SU-DHL-6 (cell line): ENCODE measurements around the gene HOMER3.
A peak's percentile ranks its signal among the peaks of the same experiment; 100 is the strongest.

Experiments
- H2AFZ ChIP-seq: fragments of 200-600 bp; sonication (generic); 2 replicates; pipeline ENCODE4 v1.6.1; 2014; ENCODE audit warnings: low read depth, mild to moderate bottlenecking, moderate library complexity, mixed read lengths, antibody characterized with exemption, low read length; ENCODE audit not compliant: severe bottlenecking
- H3F3A ChIP-seq: fragments of 200-600 bp; shearing (Covaris generic); 2 replicates; pipeline ENCODE4 v1.6.0; 2016; ENCODE audit warnings: antibody characterized with exemption, mild to moderate bottlenecking; ENCODE audit not compliant: insufficient read depth
- H3K27ac ChIP-seq: fragments of 200-600 bp; sonication (generic); 2 replicates; pipeline ENCODE4 v1.5.1; 2016; ENCODE audit warnings: low read depth, mild to moderate bottlenecking, low read length, moderate library complexity, mixed read lengths
- H3K27me3 ChIP-seq: fragments of 200-600 bp; sonication (generic), shearing (Covaris generic); 2 replicates; pipeline ENCODE4 v1.6.0; 2014; ENCODE audit warnings: mild to moderate bottlenecking, low read length
- H3K36me3 ChIP-seq: fragments of 200-600 bp; sonication (generic); 2 replicates; pipeline ENCODE4 v1.6.1; 2014; ENCODE audit warnings: mild to moderate bottlenecking, low read length, mixed read lengths
- H3K4me2 ChIP-seq: fragments of 300-600, 200-600 bp; shearing (Covaris generic), sonication (generic); 2 replicates; pipeline ENCODE4 v1.6.0; 2014; ENCODE audit warnings: low read length, low read depth, mild to moderate bottlenecking; ENCODE audit not compliant: poor library complexity, severe bottlenecking
- H3K4me3 ChIP-seq: fragments of 200-600 bp; sonication (generic); 2 replicates; pipeline ENCODE4 v1.5.1; 2014; ENCODE audit warnings: antibody characterized with exemption, low read length, mild to moderate bottlenecking, mixed read lengths; ENCODE audit not compliant: insufficient read depth, poor library complexity, severe bottlenecking
- H3K79me2 ChIP-seq: fragments of 200-600 bp; sonication (generic); 2 replicates; pipeline ENCODE4 v1.6.1; 2014; ENCODE audit warnings: mild to moderate bottlenecking, low read length, moderate library complexity; ENCODE audit not compliant: insufficient read depth
- H3K9ac ChIP-seq: fragments of 200-600 bp; sonication (generic); 2 replicates; pipeline ENCODE4 v1.7.0; 2014; ENCODE audit warnings: mild to moderate bottlenecking, low read length
- H3K9me2 ChIP-seq: fragments of 200-600 bp; sonication (generic); replicated peaks from 2 replicates; pipeline ENCODE4 v1.6.1; 2014; ENCODE audit warnings: low read length; ENCODE audit not compliant: insufficient read depth
- H3K9me3 ChIP-seq: fragments of 200-600 bp; sonication (generic); 2 replicates; pipeline ENCODE4 v1.6.1; 2014; ENCODE audit warnings: low read length, mixed read lengths; ENCODE audit not compliant: insufficient read depth
- H4K20me1 ChIP-seq: fragments of 200-600 bp; sonication (generic); 2 replicates; pipeline ENCODE4 v1.6.1; 2014; ENCODE audit warnings: low read depth, mild to moderate bottlenecking, antibody characterized with exemption, low read length, moderate library complexity, mixed read lengths
- EZH2phosphoT487 ChIP-seq: fragments of 200-600 bp; sonication (generic), shearing (Covaris generic); conservative IDR thresholded peaks from 2 replicates; pipeline ENCODE4 v1.6.1; 2018; ENCODE audit warnings: mild to moderate bottlenecking, antibody characterized with exemption, low read length, moderate library complexity, mixed read lengths
- TF ChIP-seq, protein P1 (sequence below): fragments of 200-600 bp; sonication (generic); IDR thresholded peaks from one replicate; pipeline ENCODE4 v1.5.1; 2017; ENCODE audit warnings: antibody characterized with exemption, mild to moderate bottlenecking, low read length, moderate library complexity; ENCODE audit not compliant: insufficient read depth, poor library complexity, severe bottlenecking

HOMER3 gene

DNA sequence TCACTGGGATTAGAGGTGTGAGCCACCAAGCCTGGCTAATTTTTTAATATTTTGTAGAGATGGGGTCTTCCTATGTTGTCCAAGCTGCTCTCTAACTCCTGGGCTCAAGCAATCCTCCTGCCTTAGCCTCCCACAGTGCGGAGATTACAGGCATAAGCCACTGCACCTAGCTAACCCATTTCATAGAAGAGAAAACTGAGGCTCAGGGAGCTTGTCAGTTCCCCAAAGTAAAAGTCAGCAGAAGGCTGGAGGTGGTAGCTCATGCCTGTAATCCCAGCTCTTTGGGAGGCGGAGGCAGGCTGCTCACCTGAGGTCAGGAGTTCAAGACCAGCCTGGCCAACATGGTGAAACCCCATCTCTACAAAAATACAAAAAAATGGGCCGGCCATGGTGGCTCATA is 8.8 kb upstream of the HOMER3 start:
- Histone ChIP-seq H2AFZ (peak overlapping the region; percentile 22), H3K27ac (peak overlapping the region; percentile 89)
- TF ChIP-seq, protein P1, sequence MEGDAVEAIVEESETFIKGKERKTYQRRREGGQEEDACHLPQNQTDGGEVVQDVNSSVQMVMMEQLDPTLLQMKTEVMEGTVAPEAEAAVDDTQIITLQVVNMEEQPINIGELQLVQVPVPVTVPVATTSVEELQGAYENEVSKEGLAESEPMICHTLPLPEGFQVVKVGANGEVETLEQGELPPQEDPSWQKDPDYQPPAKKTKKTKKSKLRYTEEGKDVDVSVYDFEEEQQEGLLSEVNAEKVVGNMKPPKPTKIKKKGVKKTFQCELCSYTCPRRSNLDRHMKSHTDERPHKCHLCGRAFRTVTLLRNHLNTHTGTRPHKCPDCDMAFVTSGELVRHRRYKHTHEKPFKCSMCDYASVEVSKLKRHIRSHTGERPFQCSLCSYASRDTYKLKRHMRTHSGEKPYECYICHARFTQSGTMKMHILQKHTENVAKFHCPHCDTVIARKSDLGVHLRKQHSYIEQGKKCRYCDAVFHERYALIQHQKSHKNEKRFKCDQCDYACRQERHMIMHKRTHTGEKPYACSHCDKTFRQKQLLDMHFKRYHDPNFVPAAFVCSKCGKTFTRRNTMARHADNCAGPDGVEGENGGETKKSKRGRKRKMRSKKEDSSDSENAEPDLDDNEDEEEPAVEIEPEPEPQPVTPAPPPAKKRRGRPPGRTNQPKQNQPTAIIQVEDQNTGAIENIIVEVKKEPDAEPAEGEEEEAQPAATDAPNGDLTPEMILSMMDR, result no peak
- no peak for TF ChIP-seq EZH2phosphoT487

DNA sequence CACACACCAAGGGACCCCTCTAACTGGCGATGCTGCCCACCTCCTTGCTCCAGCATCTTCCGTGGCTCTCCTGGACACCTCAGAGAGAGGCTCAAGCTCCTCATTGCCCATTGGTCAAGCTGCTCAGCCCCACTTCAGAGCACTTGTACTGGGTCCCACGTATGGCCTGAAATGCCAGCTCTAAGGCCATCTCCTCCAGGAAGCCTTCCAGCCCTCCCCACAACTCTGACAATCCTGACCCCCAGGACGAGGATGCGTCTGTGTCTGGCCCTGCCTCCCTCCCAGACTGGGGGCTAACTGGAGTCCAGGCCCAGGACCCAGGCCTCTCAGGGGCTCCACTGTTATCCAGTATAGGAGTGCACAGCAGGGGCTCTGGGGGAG is 7.9 kb upstream of the HOMER3 start:
- H3K4me3 ChIP-seq, result no peak overlapping the region
- peak overlapping the region; percentile 47 for H3K9ac ChIP-seq
- TF ChIP-seq EZH2phosphoT487, result no peak
- TF ChIP-seq, protein P1, result no peak
- H3K79me2 ChIP-seq, result no peaks in the 10 kb centered on the region
- peak overlapping the region; percentile 52 for H2AFZ ChIP-seq
- no peaks in the 10 kb centered on the region for H3K9me2 ChIP-seq
- H3K36me3 ChIP-seq, result no peaks in the 10 kb centered on the region
- H4K20me1 ChIP-seq, result no peaks in the 10 kb centered on the region
- no peaks in the 10 kb centered on the region for H3K9me3 ChIP-seq
- H3K4me2 ChIP-seq, result peak overlapping the region; percentile 63
- H3F3A ChIP-seq, result peaks cover 21% of the 10 kb centered on the region
- peak overlapping the region; percentile 89 for H3K27ac ChIP-seq
- H3K27me3 ChIP-seq, result no peaks in the 10 kb centered on the region

More for the DNA sequence above, 8.8 kb upstream of the HOMER3 start:
- Histone ChIP-seq H3K36me3 (no peaks in the 10 kb centered on the region), H3K9me2 (no peaks in the 10 kb centered on the region), H3F3A (peaks cover 18% of the 10 kb centered on the region), H3K79me2 (no peaks in the 10 kb centered on the region), H3K4me2 (peak overlapping the region; percentile 63), H3K4me3 (no peak overlapping the region), H3K9ac (peak overlapping the region; percentile 20), H4K20me1 (no peaks in the 10 kb centered on the region), H3K27me3 (no peaks in the 10 kb centered on the region), H3K9me3 (no peaks in the 10 kb centered on the region)

DNA sequence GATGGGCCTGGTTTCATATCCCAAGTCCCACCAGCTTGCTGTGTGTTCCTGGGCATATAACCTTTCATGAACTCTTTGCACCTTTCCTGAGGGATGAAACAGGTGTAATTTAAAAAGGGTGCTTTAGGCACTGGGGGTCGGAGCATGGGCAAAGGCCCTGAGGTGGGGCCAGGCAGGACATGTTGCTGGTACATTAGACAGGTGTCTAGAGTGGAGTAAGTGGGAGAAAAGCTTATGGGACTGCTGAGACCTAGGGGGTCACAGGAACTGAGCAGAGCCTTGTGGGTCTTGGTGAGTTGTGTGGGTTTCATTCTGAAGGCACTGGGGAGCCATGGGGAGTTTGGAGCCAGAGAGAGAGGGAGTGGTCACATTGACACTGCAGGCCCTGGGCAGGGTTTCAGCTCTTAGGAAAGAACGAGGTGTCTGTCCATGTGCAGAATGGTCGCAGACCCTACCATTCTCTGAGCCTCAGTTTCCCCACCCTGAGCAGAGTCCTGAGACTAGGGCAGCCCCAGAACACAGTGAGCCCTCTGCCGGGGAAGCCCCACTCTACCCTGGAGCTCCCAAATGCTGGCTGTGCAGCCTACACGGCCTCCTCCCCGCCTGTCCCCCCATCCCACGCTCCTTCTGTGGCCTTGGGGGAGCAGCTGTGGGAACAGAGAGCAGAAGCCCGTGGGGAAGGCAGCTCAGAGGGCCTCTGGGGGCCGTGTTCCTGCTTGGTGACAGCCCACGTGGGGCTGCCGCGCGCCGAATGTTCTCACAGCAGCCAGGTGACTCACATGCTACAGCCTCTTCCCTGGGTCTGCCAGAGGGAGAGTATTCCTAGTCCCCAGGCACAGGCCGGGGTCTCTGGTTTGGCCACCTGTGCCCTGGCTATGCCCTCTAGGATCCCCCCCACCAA is 7.3 kb upstream of the HOMER3 start:
- H4K20me1 ChIP-seq, result no peaks in the 10 kb centered on the region
- no peaks in the 10 kb centered on the region for H3K36me3 ChIP-seq
- no peaks in the 10 kb centered on the region for H3K9me2 ChIP-seq
- peak overlapping the region; percentile 47 for H3K9ac ChIP-seq
- peak overlapping the region; percentile 52 for H2AFZ ChIP-seq
- TF ChIP-seq EZH2phosphoT487, result no peak
- TF ChIP-seq, protein P1, result no peak
- no peak overlapping the region for H3K4me3 ChIP-seq
- H3K4me2 ChIP-seq, result peak overlapping the region; percentile 63
- no peaks in the 10 kb centered on the region for H3K79me2 ChIP-seq
- H3K27ac ChIP-seq, result peak overlapping the region; percentile 89
- H3K9me3 ChIP-seq, result no peaks in the 10 kb centered on the region
- H3F3A ChIP-seq, result peaks cover 21% of the 10 kb centered on the region
- H3K27me3 ChIP-seq, result no peaks in the 10 kb centered on the region
